NCI-H1436 treated with DMSO at 0.1 percent for 48 hours (cell line): ENCODE results near the gene IL9.
A peak's percentile ranks its signal among the peaks of the same experiment; 100 is the strongest.

Experiments
- DNase-seq: peaks from one replicate; lab custom pipeline; 2025; lab: John Stamatoyannopoulos, UW

The IL9 gene

GRCh38 chr5:135895474-135896006 lies at the start of gene IL9:
IL9 (minus strand) TSS chr5:135895841; CDS start chr5:135895816, 25 bp downstream.
- no peak for DNase-seq

GRCh38 chr5:135944967-135945560 lies 49.4 kb upstream of the IL9 start:
- peak; percentile 27 for DNase-seq

GRCh38 chr5:135944564-135944963 lies 48.9 kb upstream of the IL9 start:
- no peak for DNase-seq

- no peak for DNase-seq
These were observed 46.6 kb upstream of the IL9 start for GRCh38 chr5:135942202-135942771.

GRCh38 chr5:135941711-135942110 lies 46.1 kb upstream of the IL9 start:
- no peak for DNase-seq

GRCh38 chr5:135937245-135937911 lies 41.7 kb upstream of the IL9 start:
- no peak for DNase-seq

GRCh38 chr5:135934939-135935338 lies 39.3 kb upstream of the IL9 start:
- DNase-seq, result no peak

- DNase-seq, result no peak
These were observed 35.3 kb upstream of the IL9 start for GRCh38 chr5:135930949-135931295.

- DNase-seq, result no peak
These were observed 34.6 kb upstream of the IL9 start for GRCh38 chr5:135930029-135930948.

- DNase-seq, result no peak
These were observed 25.7 kb upstream of the IL9 start for GRCh38 chr5:135921388-135921787.

GRCh38 chr5:135920199-135920598 lies 24.6 kb upstream of the IL9 start:
- no peak for DNase-seq

- no peak for DNase-seq
These were observed 21.1 kb upstream of the IL9 start for GRCh38 chr5:135916638-135917263.

GRCh38 chr5:135915466-135916001 lies 19.9 kb upstream of the IL9 start:
- DNase-seq, result no peak

GRCh38 chr5:135913713-135914626 lies 18.3 kb upstream of the IL9 start:
- no peak for DNase-seq

GRCh38 chr5:135905144-135905543 lies 9.5 kb upstream of the IL9 start:
- DNase-seq, result no peak

- no peak for DNase-seq
These were observed 6.0 kb upstream of the IL9 start for GRCh38 chr5:135901633-135902032.

GRCh38 chr5:135900276-135900675 lies 4.6 kb upstream of the IL9 start:
- no peak for DNase-seq

GRCh38 chr5:135898651-135899050 lies 3.0 kb upstream of the IL9 start:
- no peak for DNase-seq

GRCh38 chr5:135894789-135895188 lies 852 bp downstream of the IL9 start:
- no peak for DNase-seq

GRCh38 chr5:135894276-135894675 lies 1.4 kb downstream of the IL9 start:
- DNase-seq, result no peak

GRCh38 chr5:135891791-135892190 lies 3.9 kb downstream of the IL9 start:
- DNase-seq, result no peak
